Inflammatory macrophage treated with lipopolysaccharide for 4 hours (primary cell): ENCODE data around the gene SMIM14.
"Not testable (repeated sequence)": the region's sequence is repeated elsewhere in the genome, so short reads cannot be mapped to it uniquely, and the experiment has no call there.

Experiments used
- DNase-seq: peaks from one replicate; pipeline ENCODE4 v3.0.0-alpha.2; 2020

SMIM14 gene

DNA sequence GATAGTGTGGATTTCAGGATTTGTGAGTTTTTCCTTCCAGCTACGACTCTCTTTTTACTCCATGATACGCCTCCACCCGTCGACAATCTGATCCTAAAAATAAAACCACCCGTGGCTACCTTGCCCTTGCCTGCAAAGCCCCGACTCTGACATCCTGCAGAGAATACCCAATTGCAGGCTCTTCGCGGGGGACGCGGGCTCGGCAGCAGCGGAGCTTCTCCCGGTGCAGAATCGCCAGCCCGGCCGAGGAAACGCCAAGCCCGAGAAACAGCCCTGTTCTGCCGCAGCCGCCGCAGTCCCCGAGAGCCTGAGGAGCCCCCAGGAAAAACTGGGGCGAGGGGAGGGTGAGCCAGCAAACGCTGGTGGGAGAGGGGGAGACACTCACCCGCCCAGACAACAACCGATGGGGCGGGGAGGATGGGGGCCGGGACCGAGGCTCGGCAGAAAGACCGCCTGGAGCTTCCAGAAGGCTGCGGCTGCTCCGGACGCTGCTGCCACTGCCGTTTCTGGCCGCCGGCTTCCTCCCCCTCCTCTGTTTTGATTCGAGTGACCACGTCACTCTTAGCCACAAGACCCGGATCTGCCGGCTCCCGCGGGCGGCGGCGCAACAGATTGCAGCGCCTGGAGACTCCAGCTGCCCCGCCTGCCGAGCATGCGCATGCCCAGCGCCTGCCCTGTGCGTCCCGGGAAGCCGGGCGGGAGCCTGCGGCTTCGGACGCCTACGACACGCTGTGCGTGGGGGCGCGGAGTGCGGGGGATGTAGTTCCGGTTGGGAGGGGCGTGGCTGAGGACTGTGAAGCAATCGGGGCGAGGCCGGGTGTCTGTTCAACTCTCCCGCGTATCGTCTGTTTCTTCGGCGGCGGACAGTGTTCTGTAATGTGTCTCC lies at the start of gene SMIM14:
Gene SMIM14, minus strand, starts transcription at position 512 of the 886 bp plus-strand sequence. CDS start 33,720 bp downstream, outside the sequence.
- DNase-seq = peak; percentile 99

DNA sequence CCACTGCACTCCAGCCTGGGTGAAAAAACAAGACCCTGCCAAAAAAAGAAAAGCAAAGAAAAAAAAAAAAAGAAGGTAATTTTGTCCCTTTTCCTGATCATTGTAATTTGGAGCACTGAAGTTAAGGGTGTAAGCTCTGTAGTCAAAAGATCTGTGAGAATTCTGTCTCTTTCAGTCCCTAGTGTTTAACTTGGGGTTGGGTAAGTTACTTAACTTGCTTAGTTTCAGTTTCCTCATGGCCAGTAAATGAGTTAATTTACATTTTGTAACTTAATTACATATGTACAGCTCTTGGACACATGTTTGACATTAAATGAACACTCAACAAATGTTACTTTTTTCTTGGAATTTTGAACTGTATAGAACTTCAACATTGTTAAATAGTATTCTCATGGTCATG lies 48.3 kb upstream of the SMIM14 start:
- DNase-seq = peak; percentile 61

GRCh38 chr4:39685990-39686389 lies 47.3 kb upstream of the SMIM14 start:
- no peak for DNase-seq

DNA sequence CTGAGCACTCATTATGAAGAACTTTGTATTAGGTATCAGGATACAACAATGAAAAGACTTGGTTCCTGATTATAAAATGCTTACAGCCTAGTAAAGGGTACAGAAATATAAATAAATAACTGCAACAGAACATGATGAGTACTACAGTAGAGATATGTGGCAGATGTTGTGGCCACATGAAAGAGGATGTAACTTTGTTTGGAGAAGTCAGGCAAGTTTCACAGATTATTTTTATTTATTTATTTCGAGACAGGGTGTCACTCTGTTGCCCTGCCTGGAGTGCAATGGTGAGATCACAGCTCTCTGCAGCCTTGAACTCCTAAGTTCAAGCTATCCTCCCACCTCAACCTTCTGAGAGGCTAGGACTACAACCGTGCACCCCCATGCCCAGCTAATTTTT lies 43.5 kb upstream of the SMIM14 start:
- peak; percentile 82 for DNase-seq

DNA sequence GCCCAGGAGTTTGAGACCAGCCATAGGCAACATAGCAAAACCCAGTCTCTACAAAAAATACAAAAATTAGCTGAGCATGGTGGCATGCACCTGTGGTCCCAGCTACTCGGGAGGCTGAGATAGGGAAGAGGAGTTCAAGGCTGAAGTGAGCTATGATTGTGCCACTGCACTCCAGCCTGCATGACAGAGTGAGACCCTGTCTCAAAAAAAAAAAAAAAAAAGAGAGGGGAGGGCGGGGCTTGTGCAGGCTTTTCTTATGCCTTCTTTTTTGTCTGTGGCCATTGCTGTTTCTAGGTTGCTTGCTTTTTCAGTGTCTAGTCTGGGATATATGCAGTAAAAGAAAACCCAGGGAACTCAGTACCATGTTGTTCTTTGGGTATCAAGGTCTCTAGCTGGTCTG lies 42.3 kb upstream of the SMIM14 start:
- DNase-seq = not testable (repeated sequence)

DNA sequence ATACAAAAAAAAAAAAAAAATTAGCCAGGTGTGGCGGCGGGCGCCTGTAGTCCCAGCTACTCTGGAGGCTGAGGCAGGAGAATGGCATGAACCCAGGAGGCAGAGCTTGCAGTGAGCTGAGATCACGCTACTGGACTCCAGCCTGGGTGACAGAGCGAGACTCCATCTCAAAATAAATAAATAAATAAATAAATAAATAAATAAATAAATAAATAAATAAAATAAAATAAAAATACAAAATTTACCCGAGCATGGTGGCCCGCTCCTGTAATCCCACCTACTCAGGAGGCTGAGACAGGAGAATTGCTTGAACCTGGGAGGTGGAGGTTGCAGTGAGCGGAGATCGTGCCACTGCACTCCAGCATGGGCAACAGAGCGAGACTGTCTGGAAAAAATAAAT lies 37.0 kb upstream of the SMIM14 start:
- DNase-seq = not testable (repeated sequence)

DNA sequence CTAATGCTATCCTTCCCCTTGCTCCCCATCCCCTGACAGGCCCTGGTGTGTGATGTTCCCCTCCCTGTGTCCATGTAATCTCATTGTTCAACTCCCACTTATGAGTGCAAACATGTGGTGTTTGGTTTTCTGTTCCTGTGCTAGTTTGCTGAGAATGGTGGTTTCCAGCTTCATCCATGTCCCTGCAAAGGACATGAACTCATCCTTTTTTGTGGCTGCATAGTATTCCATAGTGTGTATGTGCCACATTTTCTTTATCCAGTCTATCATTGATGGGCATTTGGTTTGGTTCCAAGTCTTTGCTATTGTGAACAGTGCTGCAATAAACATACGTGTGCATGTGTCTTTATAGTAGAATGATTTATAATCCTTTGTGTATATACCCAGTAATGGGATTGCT lies 31.6 kb upstream of the SMIM14 start:
- DNase-seq = not testable (repeated sequence)

GRCh38 chr4:39668887-39669286 lies 30.2 kb upstream of the SMIM14 start:
- no peak for DNase-seq

GRCh38 chr4:39667706-39668105 lies 29.0 kb upstream of the SMIM14 start:
- no peak for DNase-seq

GRCh38 chr4:39664828-39665731 lies 26.4 kb upstream of the SMIM14 start:
- DNase-seq = no peak

GRCh38 chr4:39662683-39663082 lies 24.0 kb upstream of the SMIM14 start:
- DNase-seq = no peak

GRCh38 chr4:39660757-39661156 lies 22.1 kb upstream of the SMIM14 start:
- DNase-seq = no peak

DNA sequence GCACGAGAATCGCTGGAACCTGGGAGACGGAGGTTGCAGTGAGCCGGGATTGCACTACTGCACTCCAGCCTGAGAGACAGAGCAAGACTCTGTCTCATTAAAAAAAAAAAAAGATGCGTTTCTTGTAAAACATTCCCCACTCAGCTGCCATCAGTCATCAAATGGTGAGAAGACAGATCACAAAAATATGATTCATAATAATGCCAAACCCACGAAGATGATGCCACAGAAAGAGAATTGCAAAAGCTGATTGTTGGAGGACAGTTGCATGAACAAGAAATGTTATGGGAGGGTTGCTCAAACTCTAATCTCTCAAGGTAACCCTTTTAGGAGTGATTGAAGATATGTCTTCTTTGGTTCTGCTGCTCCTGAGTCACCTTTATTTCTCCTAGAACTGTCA lies 21.4 kb upstream of the SMIM14 start:
- DNase-seq = peak; percentile 56

GRCh38 chr4:39658756-39659155 lies 20.1 kb upstream of the SMIM14 start:
- peak; percentile 30 for DNase-seq

DNA sequence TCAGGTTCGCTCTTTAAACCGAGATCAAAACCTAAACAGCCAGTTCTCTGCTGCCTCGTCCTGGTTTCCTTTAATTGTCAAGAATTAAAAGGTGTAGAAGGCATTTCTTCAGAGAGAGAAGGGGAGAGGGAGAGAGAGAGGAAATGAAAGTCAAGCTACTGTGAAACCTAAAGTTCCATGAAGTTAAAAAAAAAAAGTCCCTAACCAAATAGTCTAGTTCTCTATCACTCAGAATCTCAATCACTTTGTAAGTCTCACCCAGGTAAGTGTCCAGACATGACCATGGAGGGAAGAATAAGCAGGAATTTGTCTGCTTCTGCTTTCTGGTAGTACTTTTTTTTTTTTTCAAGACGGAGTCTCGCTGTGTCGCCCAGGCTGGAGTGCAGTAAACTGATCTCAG lies 18.8 kb upstream of the SMIM14 start:
- peak; percentile 56 for DNase-seq

DNA sequence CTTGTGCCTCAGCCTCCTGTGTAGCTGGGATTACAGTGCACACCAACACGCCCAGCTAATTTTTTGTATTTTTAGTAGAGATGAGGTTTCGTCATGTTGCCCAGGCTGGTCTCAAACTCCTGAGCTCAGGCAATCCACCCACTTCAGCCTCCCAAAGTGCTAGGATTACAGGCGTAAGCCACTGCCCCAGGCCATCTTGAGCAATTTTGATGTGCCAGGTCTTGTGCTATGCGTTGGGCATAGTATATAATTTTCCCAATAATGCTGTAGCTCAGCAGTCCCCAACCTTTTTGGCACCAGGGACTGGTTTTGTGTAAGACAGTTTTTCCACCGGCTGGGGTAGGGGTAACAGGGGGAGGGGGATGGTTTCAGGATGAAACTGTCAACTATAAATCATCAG lies 18.0 kb upstream of the SMIM14 start:
- DNase-seq = not testable (repeated sequence)

DNA sequence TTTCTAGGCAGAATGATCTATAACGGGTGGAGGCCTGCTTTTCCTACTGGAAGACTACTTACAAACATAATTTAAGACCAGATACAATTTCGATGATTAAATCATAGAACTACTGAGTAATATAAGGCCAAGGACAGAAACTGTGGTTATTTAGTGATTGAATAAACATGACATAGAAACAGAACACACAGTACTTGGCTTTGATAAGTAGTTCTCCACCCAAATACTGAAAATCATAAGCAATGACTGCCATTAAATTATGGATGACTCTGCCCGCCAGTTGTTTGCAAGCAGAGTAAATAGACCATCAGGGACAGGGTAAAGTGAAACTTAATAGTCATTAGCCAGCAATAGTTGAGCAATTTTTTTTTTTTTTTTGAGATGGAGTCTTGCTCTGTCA lies 17.2 kb upstream of the SMIM14 start:
- DNase-seq = peak; percentile 70

- no peak for DNase-seq
These were observed 16.5 kb upstream of the SMIM14 start for GRCh38 chr4:39655211-39655610.

- not testable (repeated sequence) for DNase-seq
These were observed 12.9 kb upstream of the SMIM14 start for GRCh38 chr4:39651586-39651985.

DNA sequence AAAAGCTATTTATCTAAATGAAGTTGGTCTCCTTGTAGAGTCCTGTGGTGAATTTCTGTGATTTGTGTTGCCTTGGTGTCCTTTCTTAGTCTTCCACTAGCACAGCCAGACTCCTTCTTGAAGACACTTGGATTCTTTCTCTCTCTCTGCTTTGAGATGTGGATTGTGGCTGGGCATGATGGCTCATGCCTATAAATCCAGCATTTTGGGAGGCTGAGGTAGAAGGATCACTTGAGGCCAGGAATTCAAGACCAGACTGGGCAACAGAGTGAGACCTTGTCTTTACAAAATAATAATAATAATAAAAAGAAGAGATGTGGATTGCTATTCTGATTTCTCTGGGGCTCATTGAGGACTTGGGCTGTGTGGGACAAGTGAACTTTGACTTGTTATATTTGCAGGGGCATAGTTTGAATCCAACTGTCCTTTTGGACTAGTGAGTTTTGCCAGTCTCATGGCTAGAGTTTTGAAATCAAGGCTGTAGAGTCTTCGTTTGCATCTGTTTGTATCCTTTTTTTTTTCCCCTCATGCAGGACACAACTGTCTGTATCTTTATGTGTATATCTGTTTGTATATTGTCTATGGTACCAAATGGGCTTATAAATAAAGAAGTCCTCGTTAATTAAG lies 11.1 kb upstream of the SMIM14 start:
- DNase-seq = no peak

DNA sequence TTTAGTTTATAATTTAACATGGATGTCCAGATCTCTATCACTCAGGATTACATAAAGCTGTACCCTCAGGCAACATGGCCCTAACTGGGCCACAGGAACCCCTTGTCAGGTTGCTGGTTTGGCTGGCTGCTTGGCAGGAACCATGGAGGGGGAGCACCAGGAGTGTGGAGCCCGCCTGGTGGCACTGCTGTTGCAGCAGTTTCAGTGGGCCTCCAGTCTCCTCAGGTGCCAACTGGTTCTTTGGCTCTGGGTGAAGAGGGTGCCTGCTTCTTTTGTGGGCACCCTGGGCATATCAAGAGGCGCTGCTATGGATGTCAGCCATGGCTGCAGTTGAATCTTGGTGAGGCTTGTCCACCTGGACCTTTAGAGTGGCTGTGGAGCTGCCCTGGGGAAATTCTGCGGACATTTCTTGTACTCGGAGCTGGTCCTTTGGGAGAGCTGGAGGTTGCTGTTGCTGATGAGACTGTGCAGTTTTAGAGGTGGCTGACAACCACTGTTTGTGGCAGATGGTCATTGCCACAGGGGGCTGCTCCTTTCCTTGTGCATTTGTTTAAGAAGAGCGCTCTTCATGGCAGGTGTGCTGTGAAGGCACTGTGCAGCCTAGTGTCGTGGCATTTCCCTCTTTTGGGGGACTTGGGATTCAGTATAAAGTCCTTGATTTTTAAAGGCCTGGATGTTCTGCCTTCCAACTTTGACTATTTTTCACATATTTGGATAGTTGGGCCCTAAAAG lies 10.3 kb upstream of the SMIM14 start:
- DNase-seq = no peak

- no peak for DNase-seq
These were observed 9.5 kb upstream of the SMIM14 start for GRCh38 chr4:39648213-39648612.
